Cardiac muscle cell (in vitro differentiated cells and primary cell): ENCODE results near the gene FBH1. TPM values are rescaled to one million over a fixed set of nuclear protein-coding genes. Genes with fewer than 3 reads are reported as not detected.

Experiments used
- DNase-seq, 2 donors: peaks; one replicate each; pipeline versions ENCODE4 v3.0.0 to v3.0.0-alpha.2; 2010 to 2017; ENCODE audit warnings: low read depth in 1 of 2, low spot score in 1 of 2
- H3K27ac ChIP-seq: fragments of 200-600 bp; sonication (generic); 2 replicates; pipeline ENCODE4 v1.5.1; 2016
- H3K27me3 ChIP-seq: fragments of 200-600 bp; sonication (generic); 2 replicates; pipeline ENCODE4 v1.6.0; 2016; ENCODE audit warnings: control low read depth
- H3K36me3 ChIP-seq: fragments of 200-600 bp; sonication (generic); 2 replicates; pipeline ENCODE4 v1.5.1; 2016; ENCODE audit warnings: control low read depth
- H3K4me1 ChIP-seq: fragments of 200-600 bp; sonication (generic); 2 replicates; pipeline ENCODE4 v1.8.1; 2017; ENCODE audit warnings: low read depth, mild to moderate bottlenecking, mixed run types
- H3K4me3 ChIP-seq: fragments of 200-600 bp; sonication (generic); 2 replicates; pipeline ENCODE4 v1.5.1; 2016; ENCODE audit warnings: mild to moderate bottlenecking
- H3K9me3 ChIP-seq: fragments of 200-600 bp; sonication (generic); 2 replicates; pipeline ENCODE4 v1.5.1; 2017; ENCODE audit warnings: low read depth, mild to moderate bottlenecking, control low read depth
- CTCF ChIP-seq: IDR thresholded peaks from 2 replicates; pipeline ENCODE4 v1.5.1; 2012; ENCODE audit warnings: low read depth, mild to moderate bottlenecking, low read length
- polyA plus RNA-seq: library from polyadenylated mRNA; unstranded; fragments of >200 nt; fragmentation: Nextera tagmentation; extraction: Ambion mirVana; gene quantifications from 2 replicates; pipeline ENCODE4 v1.2.1, GENCODE V29; 2016
- total RNA-seq: library from RNA; depleted of rRNA; stranded (reverse); fragments of >200 nt; gene quantifications from 2 replicates; pipeline ENCODE4 v1.2.3, GENCODE V29; 2016

Gene FBH1
- total and polyA plus RNA-seq, 2 experiments from 2014 or later = 185 to 196 TPM

DNA sequence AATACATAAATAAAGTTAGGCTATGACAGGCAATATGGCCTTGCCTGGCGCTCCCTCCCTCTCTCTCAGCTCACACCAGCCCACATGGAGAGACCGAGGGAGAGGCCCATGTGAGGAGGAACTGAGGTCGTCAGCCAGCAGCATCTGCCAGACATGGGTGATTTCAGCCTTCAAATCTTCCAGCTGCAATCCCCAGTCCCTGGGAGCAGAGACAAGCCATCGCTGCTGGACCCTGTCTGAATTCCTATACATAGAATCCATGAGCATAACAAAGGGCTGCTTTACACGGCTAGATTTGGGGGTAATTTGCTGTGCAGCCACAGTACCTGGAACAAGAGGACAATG, 35.9 kb upstream of the FBH1 start:
- no peak overlapping the region for H3K27ac ChIP-seq
- H3K4me3 ChIP-seq = no peak overlapping the region
- no peaks in the 10 kb centered on the region for H3K27me3 ChIP-seq
- DNase-seq = no peak
- TF ChIP-seq CTCF = no peak
- no peaks in the 10 kb centered on the region for H3K36me3 ChIP-seq
- no peaks in the 10 kb centered on the region for H3K4me1 ChIP-seq
- H3K9me3 ChIP-seq = no peaks in the 10 kb centered on the region

- Histone ChIP-seq H3K27ac (no peak overlapping the region), H3K4me3 (no peak overlapping the region), H3K27me3 (no peaks in the 10 kb centered on the region), H3K9me3 (no peaks in the 10 kb centered on the region), H3K36me3 (no peaks in the 10 kb centered on the region), H3K4me1 (no peaks in the 10 kb centered on the region)
- DNase-seq = no peak
- TF ChIP-seq CTCF = no peak
Measured at GRCh38 chr10:5855979-5856700, 33.9 kb upstream of the FBH1 start.

DNA sequence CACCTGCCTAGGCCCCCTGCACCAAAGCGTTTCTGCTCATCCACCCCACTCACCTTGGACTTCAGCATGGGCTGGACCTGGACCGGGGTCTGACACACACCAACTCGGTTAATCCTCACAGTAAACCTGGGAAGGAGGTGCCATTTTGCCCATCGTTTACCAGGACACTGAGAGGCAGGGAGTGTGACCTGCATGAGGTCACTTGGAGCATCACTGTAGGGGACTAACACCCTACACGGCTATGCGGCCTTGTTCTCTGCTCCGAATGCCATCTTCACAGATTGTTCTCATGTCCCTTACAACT, 33.4 kb upstream of the FBH1 start:
- Histone ChIP-seq H3K4me3 (no peak overlapping the region), H3K27me3 (no peaks in the 10 kb centered on the region), H3K9me3 (no peaks in the 10 kb centered on the region), H3K4me1 (no peaks in the 10 kb centered on the region), H3K27ac (no peak overlapping the region), H3K36me3 (no peaks in the 10 kb centered on the region)
- no peak for DNase-seq
- TF ChIP-seq CTCF = no peak

- Histone ChIP-seq H3K9me3 (no peaks in the 10 kb centered on the region), H3K4me3 (no peak overlapping the region), H3K4me1 (no peaks in the 10 kb centered on the region), H3K27me3 (no peaks in the 10 kb centered on the region), H3K27ac (no peak overlapping the region), H3K36me3 (no peaks in the 10 kb centered on the region)
- DNase-seq = no peak
- TF ChIP-seq CTCF = no peak
Measured at GRCh38 chr10:5858811-5859210, 31.2 kb upstream of the FBH1 start.

DNA sequence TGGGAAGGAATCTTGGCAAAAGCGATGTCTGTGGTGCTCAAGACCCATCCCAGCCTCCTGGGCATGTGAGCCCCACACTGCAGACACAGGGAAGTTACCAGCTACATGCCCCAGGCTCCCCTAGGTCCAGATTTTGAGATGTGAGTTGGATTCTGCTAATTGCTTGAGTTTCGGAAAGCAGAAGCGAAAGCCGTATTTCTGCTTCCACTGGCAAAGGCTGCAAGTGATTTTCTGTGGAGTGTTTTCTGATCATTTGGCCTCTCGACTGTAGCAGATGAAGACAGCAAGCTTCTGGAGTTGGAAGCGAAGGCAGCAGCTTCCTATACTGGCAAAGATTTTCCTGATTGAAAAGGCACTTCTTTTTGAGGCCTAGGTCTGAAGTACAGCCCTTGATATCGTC, 30.0 kb upstream of the FBH1 start:
- DNase-seq = no peak

More for the DNA sequence above, 30.0 kb upstream of the FBH1 start:
- TF ChIP-seq CTCF = no peak
- Histone ChIP-seq H3K9me3 (no peaks in the 10 kb centered on the region), H3K27ac (peak overlapping the region; percentile 76), H3K27me3 (no peaks in the 10 kb centered on the region), H3K4me3 (no peak overlapping the region), H3K4me1 (no peaks in the 10 kb centered on the region), H3K36me3 (no peaks in the 10 kb centered on the region)
